AG04450 (cell line): ENCODE measurements around the gene XXYLT1. TPM values are rescaled to one million over a fixed set of nuclear protein-coding genes. Genes with fewer than 3 reads are reported as not detected.

Source experiments
- CTCF ChIA-PET: fragments of 300-600, 350-600 bp; formaldehyde crosslinking; extraction: SDS; loops from one replicate; lab custom pipeline; 2022; ENCODE audit warnings: antibody characterized with exemption, inconsistent platforms; lab: Charles Lee
- POLR2A ChIA-PET: fragments of 350-600 bp; formaldehyde crosslinking; extraction: SDS; loops from one replicate; lab custom pipeline; 2021; ENCODE audit warnings: antibody characterized with exemption, inconsistent platforms; lab: Yijun Ruan, JAX
- DNase-seq: peaks from one replicate; pipeline ENCODE4 v3.0.0-alpha.2; 2011; ENCODE audit warnings: low read depth, low spot score
- H3K27ac ChIP-seq: one replicate; pipeline ENCODE4 v1.5.1; 2012; ENCODE audit warnings: low read depth, low read length, control low read depth
- H3K27me3 ChIP-seq: one replicate; pipeline ENCODE4 v1.6.0; 2012; ENCODE audit warnings: low read length; ENCODE audit not compliant: control insufficient read depth, insufficient read depth
- H3K4me3 ChIP-seq: 2 replicates; pipeline ENCODE4 v1.5.1; 2011; ENCODE audit warnings: mild to moderate bottlenecking, low read depth, low read length, control low read depth
- H3K9me3 ChIP-seq: 2 replicates; pipeline ENCODE4 v1.5.1; 2012; ENCODE audit warnings: low read length; ENCODE audit not compliant: control insufficient read depth, insufficient read depth
- CTCF ChIP-seq: IDR thresholded peaks from 2 replicates; pipeline ENCODE4 v1.5.1; 2011; ENCODE audit warnings: low read depth, low read length, control low read depth, inconsistent platforms
- polyA plus RNA-seq: library from polyadenylated mRNA; depleted of rRNA; stranded (reverse); fragments of >200 nt; gene quantifications from 2 replicates; pipeline ENCODE4 v1.2.3, GENCODE V29; 2011

Gene XXYLT1
- polyA plus RNA-seq, 1 experiment = 16.5 TPM

DNA sequence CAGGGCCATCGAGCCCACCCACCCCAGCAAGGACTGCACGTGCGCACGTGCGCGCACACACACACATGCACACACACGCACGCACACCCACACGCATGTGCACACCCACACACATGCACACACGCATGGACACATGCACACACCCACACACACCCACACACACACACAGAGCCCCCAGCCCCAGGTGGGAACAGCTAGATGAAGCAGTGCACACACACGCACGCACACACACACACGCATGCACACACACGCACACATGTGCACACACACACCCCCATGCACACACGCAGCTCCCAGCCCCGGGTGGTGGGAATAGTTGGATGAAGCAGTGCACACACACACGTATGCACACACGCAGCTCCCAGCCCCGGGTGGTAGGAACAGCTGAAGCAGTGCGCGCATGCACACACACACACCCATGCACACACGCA is 158.6 kb downstream of the XXYLT1 start:
- CTCF ChIA-PET = no interaction called here
- POLR2A ChIA-PET = interaction anchor here (0.6 kb wide), 2 partner anchors 11 to 191 kb away, joined by 3 read pairs; no protein-coding TSS in a partner anchor

DNA sequence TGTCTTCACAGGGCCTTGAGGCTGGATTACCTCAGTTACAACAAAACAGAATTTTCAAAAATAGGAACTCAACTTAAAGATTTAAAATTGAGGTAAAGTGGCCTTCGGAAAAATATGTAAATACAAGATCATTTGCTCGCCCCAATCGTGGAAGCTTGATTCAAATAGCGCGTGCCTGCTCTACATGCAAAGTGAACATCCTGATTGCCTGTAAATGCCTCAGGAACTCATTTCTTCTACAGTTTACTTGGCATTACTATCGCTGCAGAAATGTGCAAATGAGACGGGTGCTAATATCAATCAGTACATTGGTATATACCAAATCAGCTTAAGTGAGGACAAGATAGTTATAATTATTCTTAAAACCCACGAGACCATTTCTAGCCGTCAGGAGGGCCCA is 159.2 kb downstream of the XXYLT1 start:
- Histone ChIP-seq H3K27me3 (no peaks in the 10 kb centered on the region), H3K27ac (no peak overlapping the region), H3K9me3 (peaks cover 3% of the 10 kb centered on the region; the same call in 1 of the 2 replicates), H3K4me3 (no peak overlapping the region)
- no peak for DNase-seq
- ChIA-PET CTCF (no interaction called here), POLR2A (interaction anchor here (0.6 kb wide), 1 partner anchor 190 kb away, joined by 3 read pairs; no protein-coding TSS in a partner anchor)
- TF ChIP-seq CTCF = no peak

More for the DNA sequence above, 158.6 kb downstream of the XXYLT1 start:
- no peak for DNase-seq
- Histone ChIP-seq H3K9me3 (peaks cover 3% of the 10 kb centered on the region; the same call in 1 of the 2 replicates), H3K4me3 (no peak overlapping the region), H3K27ac (no peak overlapping the region), H3K27me3 (no peaks in the 10 kb centered on the region)
- TF ChIP-seq CTCF = no peak

DNA sequence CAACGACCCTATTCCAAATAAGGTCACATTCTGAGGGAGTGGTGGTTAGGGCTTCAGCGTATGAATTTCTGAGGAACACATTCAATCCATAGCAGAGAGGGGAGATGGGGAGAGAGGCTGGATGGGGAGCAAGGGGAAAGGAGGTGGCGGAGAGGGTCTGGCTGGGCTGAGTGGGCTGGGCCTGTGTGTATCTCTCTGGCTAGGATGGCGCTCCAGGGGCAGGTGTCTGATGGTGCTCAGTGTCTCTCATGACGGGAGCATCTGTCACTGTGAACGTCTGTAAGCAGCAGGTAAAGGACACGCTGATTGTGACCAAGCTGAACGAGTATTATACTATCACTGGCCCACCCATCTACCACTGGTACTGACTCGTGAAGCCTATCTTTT is 159.6 kb downstream of the XXYLT1 start:
- no peaks in the 10 kb centered on the region for H3K27me3 ChIP-seq
- H3K4me3 ChIP-seq = no peak overlapping the region
- H3K27ac ChIP-seq = no peak overlapping the region
- CTCF ChIA-PET = no interaction called here
- POLR2A ChIA-PET = no interaction called here
- H3K9me3 ChIP-seq = peaks cover 3% of the 10 kb centered on the region; the same call in 1 of the 2 replicates
- DNase-seq = no peak
- TF ChIP-seq CTCF = no peak

GRCh38 chr3:195110647-195111318 is 160.2 kb downstream of the XXYLT1 start:
- Histone ChIP-seq H3K27me3 (no peaks in the 10 kb centered on the region), H3K9me3 (peaks cover 3% of the 10 kb centered on the region; the same call in 1 of the 2 replicates), H3K4me3 (no peak overlapping the region), H3K27ac (no peak overlapping the region)
- no peak for DNase-seq
- POLR2A ChIA-PET = no interaction called here
- no peak for TF ChIP-seq CTCF
- CTCF ChIA-PET = no interaction called here

DNA sequence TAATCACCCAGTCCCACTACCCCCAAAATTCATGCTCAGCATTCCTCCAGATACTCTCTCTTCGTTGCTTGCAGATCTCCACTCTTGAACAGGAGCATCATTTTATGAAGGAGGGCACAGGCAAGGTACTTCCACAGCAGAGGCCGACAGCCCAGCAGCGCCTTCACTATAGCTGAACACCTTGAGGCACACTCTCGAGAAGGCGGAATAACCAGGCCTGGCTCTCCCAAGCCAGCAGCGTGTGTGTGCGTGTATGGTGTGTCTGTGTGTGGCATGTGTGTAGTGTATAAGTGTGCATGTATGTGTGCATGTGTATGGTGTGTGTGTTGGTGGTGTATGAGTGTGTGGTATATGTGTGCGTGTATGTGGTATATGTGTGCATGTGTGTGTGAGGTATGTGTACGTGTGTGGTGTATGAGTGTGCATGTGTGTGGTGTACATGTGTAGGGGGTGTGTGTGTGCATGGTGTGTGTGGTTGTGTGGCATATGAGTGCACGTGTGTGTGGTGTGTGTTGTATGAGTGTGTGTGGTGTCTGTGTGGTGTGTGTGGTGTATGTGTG is 161.8 kb downstream of the XXYLT1 start:
- POLR2A ChIA-PET = no interaction called here

More for the DNA sequence above, 161.8 kb downstream of the XXYLT1 start:
- CTCF ChIA-PET = interaction anchor here (0.7 kb wide), 1 partner anchor 426 kb away, joined by 4 read pairs; no protein-coding TSS in a partner anchor
- Histone ChIP-seq H3K9me3 (peaks cover 3% of the 10 kb centered on the region; the same call in 1 of the 2 replicates), H3K4me3 (no peak overlapping the region), H3K27ac (no peak overlapping the region), H3K27me3 (no peaks in the 10 kb centered on the region)
- no peak for TF ChIP-seq CTCF
- no peak for DNase-seq
